ENCODE data around the gene PXDN.

Gene PXDN

GRCh38 chr2:1744446-1745170 is at the start of gene PXDN:
TSS of gene PXDN (minus strand) at chr2:1744515. CDS start at chr2:1744455, 60 bp downstream.
- no peak for ATAC-seq (ENCODE audit: low read depth)
- Mint-ChIP-seq H3K9me3 (peaks cover 2% of the 10 kb centered on the region), H3K4me1 (no peaks in the 10 kb centered on the region), H3K4me3 (no peak within 1 kb of the TSS), H3K36me3 (no peaks in the 10 kb centered on the region), H3K27me3 (peaks cover 26% of the 10 kb centered on the region), H3K27ac (no peak within 1 kb of the TSS)
- DNase-seq (ENCODE audit: low spot score in 2 of 2): no peak

- Mint-ChIP-seq H3K27me3 (peaks cover 4% of the 10 kb centered on the region), H3K9me3 (no peaks in the 10 kb centered on the region), H3K4me3 (no peak overlapping the region), H3K36me3 (no peaks in the 10 kb centered on the region), H3K27ac (no peak overlapping the region), H3K4me1 (no peaks in the 10 kb centered on the region)
- DNase-seq (ENCODE audit: low spot score in 2 of 2) (no peak), ATAC-seq (ENCODE audit: low read depth) (no peak)
These were observed 49.6 kb upstream of the PXDN start for GRCh38 chr2:1793868-1794445.

- H3K4me3 Mint-ChIP-seq: no peak overlapping the region
- H3K9me3 Mint-ChIP-seq: no peaks in the 10 kb centered on the region
- H3K27ac Mint-ChIP-seq: no peak overlapping the region
- H3K4me1 Mint-ChIP-seq: no peaks in the 10 kb centered on the region
- no peaks in the 10 kb centered on the region for H3K36me3 Mint-ChIP-seq
- DNase-seq (ENCODE audit: low spot score in 2 of 2): no peak
- peaks cover 2% of the 10 kb centered on the region for H3K27me3 Mint-ChIP-seq
- no peak for ATAC-seq (ENCODE audit: low read depth)
These were observed 48.9 kb upstream of the PXDN start for GRCh38 chr2:1793001-1793867.

- DNase-seq (ENCODE audit: low spot score in 2 of 2): no peak
- Mint-ChIP-seq H3K4me1 (no peaks in the 10 kb centered on the region), H3K27ac (no peak overlapping the region)
These were observed 47.5 kb upstream of the PXDN start for GRCh38 chr2:1791685-1792435.

GRCh38 chr2:1791006-1791605 is 46.8 kb upstream of the PXDN start:
- H3K9me3 Mint-ChIP-seq: no peaks in the 10 kb centered on the region
- ATAC-seq (ENCODE audit: low read depth): no peak
- H3K4me1 Mint-ChIP-seq: no peaks in the 10 kb centered on the region
- DNase-seq (ENCODE audit: low spot score in 2 of 2): no peak
- H3K27ac Mint-ChIP-seq: no peak overlapping the region
- H3K36me3 Mint-ChIP-seq: no peaks in the 10 kb centered on the region
- no peak overlapping the region for H3K4me3 Mint-ChIP-seq
- no peaks in the 10 kb centered on the region for H3K27me3 Mint-ChIP-seq

More at GRCh38 chr2:1791685-1792435, 47.5 kb upstream of the PXDN start:
- Mint-ChIP-seq H3K36me3 (no peaks in the 10 kb centered on the region), H3K9me3 (no peaks in the 10 kb centered on the region), H3K4me3 (no peak overlapping the region), H3K27me3 (no peaks in the 10 kb centered on the region)
- no peak for ATAC-seq (ENCODE audit: low read depth)

- Mint-ChIP-seq H3K4me1 (no peaks in the 10 kb centered on the region), H3K9me3 (no peaks in the 10 kb centered on the region), H3K27ac (no peak overlapping the region), H3K36me3 (no peaks in the 10 kb centered on the region), H3K27me3 (no peaks in the 10 kb centered on the region), H3K4me3 (no peak overlapping the region)
- DNase-seq (ENCODE audit: low spot score in 2 of 2): no peak
- no peak for ATAC-seq (ENCODE audit: low read depth)
These were observed 46.2 kb upstream of the PXDN start for GRCh38 chr2:1790473-1790872.

- H3K9me3 Mint-ChIP-seq: no peaks in the 10 kb centered on the region
- DNase-seq (ENCODE audit: low spot score in 2 of 2) (no peak), ATAC-seq (ENCODE audit: low read depth) (no peak)
- no peak overlapping the region for H3K4me3 Mint-ChIP-seq
- H3K27ac Mint-ChIP-seq: no peak overlapping the region
- no peaks in the 10 kb centered on the region for H3K4me1 Mint-ChIP-seq
- no peaks in the 10 kb centered on the region for H3K27me3 Mint-ChIP-seq
- no peaks in the 10 kb centered on the region for H3K36me3 Mint-ChIP-seq
These were observed 45.3 kb upstream of the PXDN start for GRCh38 chr2:1789610-1790009.

- Mint-ChIP-seq H3K4me3 (no peak overlapping the region), H3K27ac (no peak overlapping the region), H3K9me3 (no peaks in the 10 kb centered on the region), H3K27me3 (no peaks in the 10 kb centered on the region), H3K36me3 (no peaks in the 10 kb centered on the region), H3K4me1 (no peaks in the 10 kb centered on the region)
- DNase-seq (ENCODE audit: low spot score in 2 of 2) (no peak), ATAC-seq (ENCODE audit: low read depth) (no peak)
These were observed 44.2 kb upstream of the PXDN start for GRCh38 chr2:1788478-1788959.

- no peaks in the 10 kb centered on the region for H3K27me3 Mint-ChIP-seq
- ATAC-seq (ENCODE audit: low read depth) (no peak), DNase-seq (ENCODE audit: low spot score in 2 of 2) (no peak)
- H3K9me3 Mint-ChIP-seq: no peaks in the 10 kb centered on the region
- no peaks in the 10 kb centered on the region for H3K4me1 Mint-ChIP-seq
- no peak overlapping the region for H3K4me3 Mint-ChIP-seq
- H3K27ac Mint-ChIP-seq: no peak overlapping the region
- H3K36me3 Mint-ChIP-seq: no peaks in the 10 kb centered on the region
These were observed 43.6 kb upstream of the PXDN start for GRCh38 chr2:1787755-1788477.

- Mint-ChIP-seq H3K36me3 (no peaks in the 10 kb centered on the region), H3K4me1 (no peaks in the 10 kb centered on the region), H3K27ac (no peak overlapping the region), H3K4me3 (no peak overlapping the region), H3K9me3 (no peaks in the 10 kb centered on the region), H3K27me3 (peaks cover 2% of the 10 kb centered on the region)
- no peak for DNase-seq (ENCODE audit: low spot score in 2 of 2)
- no peak for ATAC-seq (ENCODE audit: low read depth)
These were observed 40.8 kb upstream of the PXDN start for GRCh38 chr2:1784986-1785617.

- no peak for DNase-seq (ENCODE audit: low spot score in 2 of 2)
- H3K27ac Mint-ChIP-seq: no peak overlapping the region
- H3K9me3 Mint-ChIP-seq: no peaks in the 10 kb centered on the region
- H3K4me3 Mint-ChIP-seq: no peak overlapping the region
- peaks cover 2% of the 10 kb centered on the region for H3K27me3 Mint-ChIP-seq
- H3K36me3 Mint-ChIP-seq: no peaks in the 10 kb centered on the region
- ATAC-seq (ENCODE audit: low read depth): no peak
- no peaks in the 10 kb centered on the region for H3K4me1 Mint-ChIP-seq
These were observed 39.8 kb upstream of the PXDN start for GRCh38 chr2:1784087-1784486.

- ATAC-seq (ENCODE audit: low read depth) (no peak), DNase-seq (ENCODE audit: low spot score in 2 of 2) (no peak)
- H3K27ac Mint-ChIP-seq: no peak overlapping the region
- H3K4me3 Mint-ChIP-seq: no peak overlapping the region
- no peaks in the 10 kb centered on the region for H3K9me3 Mint-ChIP-seq
- H3K4me1 Mint-ChIP-seq: no peaks in the 10 kb centered on the region
- H3K36me3 Mint-ChIP-seq: no peaks in the 10 kb centered on the region
- H3K27me3 Mint-ChIP-seq: peaks cover 2% of the 10 kb centered on the region
These were observed 38.2 kb upstream of the PXDN start for GRCh38 chr2:1782514-1782913.
